ENCODE results near the gene HSD17B11. TPM values are rescaled to one million over a fixed set of nuclear protein-coding genes. Genes with fewer than 3 reads are reported as not detected.
"Not testable (repeated sequence)": the region's sequence is repeated elsewhere in the genome, so short reads cannot be mapped to it uniquely, and the experiment has no call there.

Gene HSD17B11
- total RNA-seq, 3 donors from 2014 or later: 142 to 252 (median 250) TPM

GRCh38 chr4:87426865-87427517 is 36.0 kb upstream of the HSD17B11 start:
- H3K9me3 ChIP-seq: no peaks in the 10 kb centered on the region
- H3K36me3 ChIP-seq (ENCODE audit: low read depth): no peaks in the 10 kb centered on the region
- TF ChIP-seq, protein P1, sequence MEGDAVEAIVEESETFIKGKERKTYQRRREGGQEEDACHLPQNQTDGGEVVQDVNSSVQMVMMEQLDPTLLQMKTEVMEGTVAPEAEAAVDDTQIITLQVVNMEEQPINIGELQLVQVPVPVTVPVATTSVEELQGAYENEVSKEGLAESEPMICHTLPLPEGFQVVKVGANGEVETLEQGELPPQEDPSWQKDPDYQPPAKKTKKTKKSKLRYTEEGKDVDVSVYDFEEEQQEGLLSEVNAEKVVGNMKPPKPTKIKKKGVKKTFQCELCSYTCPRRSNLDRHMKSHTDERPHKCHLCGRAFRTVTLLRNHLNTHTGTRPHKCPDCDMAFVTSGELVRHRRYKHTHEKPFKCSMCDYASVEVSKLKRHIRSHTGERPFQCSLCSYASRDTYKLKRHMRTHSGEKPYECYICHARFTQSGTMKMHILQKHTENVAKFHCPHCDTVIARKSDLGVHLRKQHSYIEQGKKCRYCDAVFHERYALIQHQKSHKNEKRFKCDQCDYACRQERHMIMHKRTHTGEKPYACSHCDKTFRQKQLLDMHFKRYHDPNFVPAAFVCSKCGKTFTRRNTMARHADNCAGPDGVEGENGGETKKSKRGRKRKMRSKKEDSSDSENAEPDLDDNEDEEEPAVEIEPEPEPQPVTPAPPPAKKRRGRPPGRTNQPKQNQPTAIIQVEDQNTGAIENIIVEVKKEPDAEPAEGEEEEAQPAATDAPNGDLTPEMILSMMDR (IDR thresholded peaks at IDR 0.05): no peak
- intact Hi-C loops (cut with DNase I, micrococcal nuclease): no loop called here
- H3K4me1 ChIP-seq (ENCODE audit: low read depth): peaks cover 11% of the 10 kb centered on the region
- H3K4me3 ChIP-seq: no peak overlapping the region
- ATAC-seq (no peak), DNase-seq (no peak)

DNA sequence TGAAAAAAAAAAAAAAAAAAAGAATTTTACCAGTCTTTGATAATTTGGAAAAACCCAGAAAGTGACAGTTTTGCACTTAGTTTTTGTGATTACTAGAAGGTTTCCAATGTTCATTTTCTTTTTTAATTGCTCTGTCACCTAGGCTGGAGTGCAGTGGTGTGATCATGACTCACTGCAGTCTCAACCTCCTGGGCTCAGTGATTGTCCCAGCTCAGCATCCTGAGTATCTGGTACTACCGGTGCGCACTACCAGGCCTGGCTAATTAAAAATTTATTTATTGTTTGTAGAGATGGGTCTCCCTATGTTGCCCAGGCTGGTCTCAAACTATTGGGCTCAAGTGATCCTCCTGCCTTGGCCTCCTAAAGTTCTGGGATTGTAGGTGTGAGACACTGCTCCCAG is 34.7 kb upstream of the HSD17B11 start:
- TF ChIP-seq, protein P1 (IDR thresholded peaks at IDR 0.05): no peak
- ATAC-seq (no peak), DNase-seq (no peak)
- no peak overlapping the region for H3K4me3 ChIP-seq
- intact Hi-C loops (cut with DNase I, micrococcal nuclease): no loop called here
- peaks cover 16% of the 10 kb centered on the region for H3K4me1 ChIP-seq (ENCODE audit: low read depth)
- H3K36me3 ChIP-seq (ENCODE audit: low read depth): no peaks in the 10 kb centered on the region
- no peaks in the 10 kb centered on the region for H3K9me3 ChIP-seq

DNA sequence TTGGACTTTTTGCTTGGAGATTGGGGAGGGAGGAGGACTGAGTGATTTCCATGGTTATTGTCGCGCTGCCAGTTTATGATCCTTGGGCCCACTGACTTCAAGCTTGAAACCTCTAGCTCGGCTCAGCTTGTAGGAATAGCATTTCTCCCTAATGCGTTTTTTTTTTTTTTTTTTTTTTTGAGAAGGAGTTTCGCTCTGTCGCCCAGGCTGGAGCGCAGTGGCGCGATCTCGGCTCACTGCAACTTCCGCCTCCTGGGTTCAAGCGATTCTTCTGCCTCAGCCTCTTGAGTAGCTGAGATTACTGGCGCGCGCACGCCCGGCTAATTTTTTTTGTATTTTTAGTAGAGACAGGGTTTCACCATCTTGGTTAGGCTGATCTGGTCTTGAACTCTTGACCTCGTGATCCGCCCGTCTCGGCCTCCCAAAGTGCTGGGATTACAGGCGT is 33.1 kb upstream of the HSD17B11 start:
- intact Hi-C loops (cut with DNase I, micrococcal nuclease); H3K4me3 ChIP-seq; ATAC-seq; H3K36me3 ChIP-seq (ENCODE audit: low read depth); DNase-seq; H3K9me3 ChIP-seq: not testable (repeated sequence)
- peaks cover 27% of the 10 kb centered on the region for H3K4me1 ChIP-seq (ENCODE audit: low read depth)

DNA sequence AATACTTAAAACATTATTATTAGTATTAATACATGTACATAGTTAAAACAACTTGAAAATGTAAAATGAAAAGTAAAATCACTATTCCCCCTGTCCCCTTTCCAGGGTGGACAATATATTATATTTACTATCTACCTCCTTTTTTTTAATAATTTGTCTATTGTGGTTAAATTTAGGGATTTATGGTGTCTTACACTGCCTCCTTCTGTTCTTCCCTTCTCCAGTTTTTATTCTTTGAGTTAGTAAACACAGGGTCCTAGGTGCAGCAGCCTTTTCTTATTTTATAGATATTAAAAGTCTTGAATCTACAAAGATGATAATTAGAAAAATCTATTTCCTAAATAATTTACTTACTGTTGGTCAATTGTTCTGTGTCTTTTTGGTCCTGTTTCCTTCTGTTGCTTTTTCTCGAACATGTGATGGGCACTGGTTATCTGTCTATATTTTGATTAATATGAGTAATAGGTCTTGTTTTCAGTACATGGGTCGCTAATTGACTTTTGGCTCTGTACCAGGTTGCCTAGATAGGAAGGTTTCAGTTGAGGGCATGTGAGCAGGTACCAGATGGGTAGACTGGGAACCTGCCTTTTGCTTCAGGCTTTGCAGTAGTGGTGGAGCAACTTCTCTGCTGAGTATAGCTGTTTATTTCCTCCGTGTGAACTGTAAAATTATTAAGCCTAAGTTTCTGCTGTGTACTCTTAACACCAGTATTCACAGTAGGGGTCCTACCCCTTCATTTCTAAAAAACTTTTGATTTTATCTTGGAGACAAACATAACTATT is 32.5 kb upstream of the HSD17B11 start:
- no peak for DNase-seq
- no peaks in the 10 kb centered on the region for H3K36me3 ChIP-seq (ENCODE audit: low read depth)
- no peak for ATAC-seq
- intact Hi-C loops (cut with DNase I, micrococcal nuclease): no loop called here
- H3K4me3 ChIP-seq: peak overlapping the region; percentile 58
- TF ChIP-seq, protein P1 (IDR thresholded peaks at IDR 0.05): no peak
- H3K9me3 ChIP-seq: no peaks in the 10 kb centered on the region
- H3K4me1 ChIP-seq (ENCODE audit: low read depth): peaks cover 32% of the 10 kb centered on the region

DNA sequence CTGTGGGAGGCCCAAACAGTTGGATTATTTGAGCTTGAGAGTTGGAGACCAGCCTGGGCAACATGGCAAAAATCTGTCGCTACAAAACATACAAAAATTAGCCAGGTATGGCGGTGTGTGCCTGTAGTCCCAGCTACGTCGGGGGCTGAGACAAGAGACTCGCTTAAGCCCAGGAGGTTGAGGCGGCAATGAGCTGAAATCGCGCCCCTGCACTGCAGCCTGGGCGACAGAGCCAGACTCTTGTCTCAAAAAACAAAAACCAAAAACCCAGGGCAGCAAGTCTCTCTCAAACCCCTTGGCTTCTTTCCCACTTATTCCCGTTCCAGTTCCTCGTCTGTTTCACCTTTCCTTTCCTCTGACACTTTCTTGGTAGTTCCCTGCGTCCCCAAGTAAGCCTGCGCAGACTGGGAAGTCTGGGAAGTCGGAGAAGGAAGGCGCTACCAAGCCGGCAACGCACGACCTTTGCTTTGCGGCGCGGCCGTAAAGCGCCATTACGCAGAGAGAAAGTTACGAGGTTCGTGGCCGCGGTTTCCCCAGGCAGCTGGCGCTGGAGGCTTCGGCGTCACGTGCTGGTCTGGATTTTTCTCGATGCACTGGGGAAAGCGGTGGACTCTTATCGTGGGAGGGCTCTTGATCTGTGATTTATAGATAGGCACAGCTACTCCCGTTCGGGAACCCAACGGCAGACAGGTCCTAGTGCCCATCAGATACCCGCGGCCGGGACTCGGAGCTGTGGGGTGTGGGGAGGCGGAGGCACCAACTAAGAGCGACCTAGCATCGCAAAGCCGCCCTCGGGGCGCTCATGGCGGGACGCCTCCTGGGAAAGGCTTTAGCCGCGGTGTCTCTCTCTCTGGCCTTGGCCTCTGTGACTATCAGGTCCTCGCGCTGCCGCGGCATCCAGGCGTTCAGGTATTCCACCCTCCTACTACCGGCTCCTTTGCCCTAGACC is 31.4 kb upstream of the HSD17B11 start, which contains the start of gene NUDT9:
Gene NUDT9, plus strand, starts transcription at position 470 of the 949 bp plus-strand sequence. Its CDS starts 333 bp downstream, at position 803.
- Histone ChIP-seq H3K4me1 (ENCODE audit: low read depth) (peaks cover 32% of the 10 kb centered on the region), H3K4me3 (peak within 1 kb of the TSS; percentile 58), H3K36me3 (ENCODE audit: low read depth) (no peaks in the 10 kb centered on the region), H3K9me3 (no peaks in the 10 kb centered on the region)
- intact Hi-C loops (cut with DNase I, micrococcal nuclease): no loop called here
- TF ChIP-seq, protein P1 (IDR thresholded peaks at IDR 0.05): no peak
- DNase-seq (peak; percentile 96 to 100 (median 97)), ATAC-seq (peak; percentile 95)
